Measurements from ENCODE around the gene LIN28A. TPM values are rescaled to one million over a fixed set of nuclear protein-coding genes. Genes with fewer than 3 reads are reported as not detected.
"Not testable (repeated sequence)": the region's sequence is repeated elsewhere in the genome, so short reads cannot be mapped to it uniquely, and the experiment has no call there.

The LIN28A gene
- total RNA-seq, 4 donors from 2014 or later, result 0.14 TPM; not detected in 3

- H3K9me3 ChIP-seq, result no peaks in the 10 kb centered on the region
- H3K4me1 ChIP-seq, result no peaks in the 10 kb centered on the region
- H3K27me3 ChIP-seq, result no peaks in the 10 kb centered on the region
- no peak for TF ChIP-seq POLR2A (IDR thresholded peaks at IDR 0.05)
- TF ChIP-seq, protein P1, sequence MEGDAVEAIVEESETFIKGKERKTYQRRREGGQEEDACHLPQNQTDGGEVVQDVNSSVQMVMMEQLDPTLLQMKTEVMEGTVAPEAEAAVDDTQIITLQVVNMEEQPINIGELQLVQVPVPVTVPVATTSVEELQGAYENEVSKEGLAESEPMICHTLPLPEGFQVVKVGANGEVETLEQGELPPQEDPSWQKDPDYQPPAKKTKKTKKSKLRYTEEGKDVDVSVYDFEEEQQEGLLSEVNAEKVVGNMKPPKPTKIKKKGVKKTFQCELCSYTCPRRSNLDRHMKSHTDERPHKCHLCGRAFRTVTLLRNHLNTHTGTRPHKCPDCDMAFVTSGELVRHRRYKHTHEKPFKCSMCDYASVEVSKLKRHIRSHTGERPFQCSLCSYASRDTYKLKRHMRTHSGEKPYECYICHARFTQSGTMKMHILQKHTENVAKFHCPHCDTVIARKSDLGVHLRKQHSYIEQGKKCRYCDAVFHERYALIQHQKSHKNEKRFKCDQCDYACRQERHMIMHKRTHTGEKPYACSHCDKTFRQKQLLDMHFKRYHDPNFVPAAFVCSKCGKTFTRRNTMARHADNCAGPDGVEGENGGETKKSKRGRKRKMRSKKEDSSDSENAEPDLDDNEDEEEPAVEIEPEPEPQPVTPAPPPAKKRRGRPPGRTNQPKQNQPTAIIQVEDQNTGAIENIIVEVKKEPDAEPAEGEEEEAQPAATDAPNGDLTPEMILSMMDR (IDR thresholded peaks at IDR 0.05), result no peak
- no peak overlapping the region for H3K4me3 ChIP-seq
- DNase-seq, result no peak
- H3K36me3 ChIP-seq, result no peaks in the 10 kb centered on the region
- no peak overlapping the region for H3K27ac ChIP-seq
- intact Hi-C loops (cut with DNase I; ENCODE audit: low total_unique reads), result no loop called here
Observed at GRCh38 chr1:26376050-26376449, 34.6 kb upstream of the LIN28A start.

DNA sequence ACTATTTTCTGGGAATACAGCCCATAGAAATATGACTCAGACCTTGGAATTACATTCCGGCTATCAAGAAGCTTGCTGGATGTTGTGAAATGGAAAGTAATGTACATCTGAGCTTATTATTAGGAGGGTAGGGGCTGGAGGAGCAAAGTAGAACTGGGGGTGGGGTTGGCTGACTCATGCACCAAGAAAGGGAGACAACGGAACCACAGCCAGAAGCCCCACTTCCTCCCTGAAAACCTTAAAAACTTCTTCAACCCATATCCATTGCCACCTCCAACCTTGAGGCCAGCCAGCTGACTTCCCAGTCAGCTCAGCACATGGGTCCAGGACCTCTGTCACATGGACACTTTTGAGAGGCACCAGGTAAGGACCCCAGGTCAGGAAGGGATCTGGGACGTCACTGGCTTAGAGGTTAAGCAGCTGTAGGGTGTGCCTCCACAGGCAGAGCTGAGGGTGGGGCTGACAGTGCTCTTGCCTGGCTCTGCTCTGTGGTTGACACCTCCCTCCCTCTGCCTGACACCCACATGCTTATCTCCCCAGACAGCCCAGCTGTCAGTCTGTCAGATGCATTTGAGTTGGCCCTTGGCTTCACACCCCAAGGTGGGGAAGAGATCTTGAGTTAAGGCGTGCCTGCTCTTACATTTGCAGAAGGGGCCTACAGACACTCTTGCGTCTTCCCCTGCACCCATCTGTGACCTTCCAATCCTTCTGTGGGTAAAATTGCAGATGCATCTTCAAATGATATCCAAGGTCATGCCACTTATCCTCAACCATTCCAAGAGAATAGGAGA is 32.3 kb upstream of the LIN28A start:
- Histone ChIP-seq H3K36me3 (no peaks in the 10 kb centered on the region), H3K27ac (no peak overlapping the region), H3K4me3 (no peak overlapping the region), H3K27me3 (no peaks in the 10 kb centered on the region), H3K9me3 (no peaks in the 10 kb centered on the region), H3K4me1 (no peaks in the 10 kb centered on the region)
- intact Hi-C loops (cut with DNase I; ENCODE audit: low total_unique reads), result no loop called here
- no peak for DNase-seq
- TF ChIP-seq, protein P1 (IDR thresholded peaks at IDR 0.05), result no peak
- TF ChIP-seq POLR2A (IDR thresholded peaks at IDR 0.05), result no peak

- TF ChIP-seq POLR2A (IDR thresholded peaks at IDR 0.05), result no peak
- TF ChIP-seq, protein P1 (IDR thresholded peaks at IDR 0.05), result no peak
- Histone ChIP-seq H3K4me1 (no peaks in the 10 kb centered on the region), H3K27me3 (no peaks in the 10 kb centered on the region), H3K36me3 (no peaks in the 10 kb centered on the region), H3K4me3 (no peak overlapping the region), H3K9me3 (no peaks in the 10 kb centered on the region), H3K27ac (no peak overlapping the region)
- no peak for DNase-seq
- intact Hi-C loops (cut with DNase I; ENCODE audit: low total_unique reads), result no loop called here
Observed at GRCh38 chr1:26378879-26379251, 31.8 kb upstream of the LIN28A start.

DNA sequence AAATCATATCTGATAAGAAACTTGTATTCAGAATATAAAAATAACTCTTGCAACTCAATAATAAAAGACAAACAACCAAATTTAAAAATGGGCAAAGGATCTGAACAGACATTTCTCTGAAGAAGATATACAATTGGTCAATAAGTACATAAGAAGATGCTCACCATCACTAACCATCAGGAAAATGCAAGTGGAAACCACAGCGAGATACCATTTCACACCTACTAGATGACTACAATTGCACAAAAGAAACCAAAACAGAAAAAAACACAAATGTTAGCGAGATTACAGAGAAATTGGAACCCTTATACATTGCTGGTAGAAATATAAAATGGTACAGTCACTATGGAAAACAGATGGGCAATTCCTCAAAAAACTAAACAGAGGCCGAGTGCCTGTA is 26.5 kb upstream of the LIN28A start:
- no peak for TF ChIP-seq POLR2A (IDR thresholded peaks at IDR 0.05)
- TF ChIP-seq, protein P1 (IDR thresholded peaks at IDR 0.05), result no peak
- Histone ChIP-seq H3K4me1 (no peaks in the 10 kb centered on the region), H3K9me3 (no peaks in the 10 kb centered on the region), H3K27ac (no peak overlapping the region), H3K27me3 (no peaks in the 10 kb centered on the region), H3K36me3 (no peaks in the 10 kb centered on the region), H3K4me3 (no peak overlapping the region)
- intact Hi-C loops (cut with DNase I; ENCODE audit: low total_unique reads), result no loop called here
- no peak for DNase-seq

GRCh38 chr1:26385063-26385462 is 25.6 kb upstream of the LIN28A start:
- H3K27ac ChIP-seq; H3K4me1 ChIP-seq; intact Hi-C loops (cut with DNase I; ENCODE audit: low total_unique reads); H3K27me3 ChIP-seq; DNase-seq; H3K36me3 ChIP-seq; H3K9me3 ChIP-seq; H3K4me3 ChIP-seq: not testable (repeated sequence)

Measured in uterus (tissue), 4 donors.